HepG2 (cell line): Measurements from ENCODE around the gene CAMK1G. TPM values are rescaled to one million over a fixed set of nuclear protein-coding genes. Genes with fewer than 3 reads are reported as not detected.

Experiments used
- ASH2L ChIP-seq: fragments of 300-600, 200-600 bp; sonication (generic); IDR thresholded peaks from 2 replicates; pipeline ENCODE4 v1.7.0; 2017; ENCODE audit warnings: low read depth, mild to moderate bottlenecking, moderate library complexity, mixed read lengths, low read length; ENCODE audit not compliant: insufficient read length
- ATF3 ChIP-seq: sonication (generic); formaldehyde crosslinking; IDR thresholded peaks from 2 replicates; pipeline ENCODE4 v1.4.0; 2020; ENCODE audit warnings: missing genetic modification reagents
- FOSL2 ChIP-seq: sonication (generic); formaldehyde crosslinking; IDR thresholded peaks from 2 replicates; pipeline ENCODE4 v1.4.0; 2020; ENCODE audit warnings: missing genetic modification reagents
- FOXK1 ChIP-seq: sonication (generic); formaldehyde crosslinking; IDR thresholded peaks from 2 replicates; pipeline ENCODE4 v1.4.0; 2020; ENCODE audit warnings: low read depth, missing genetic modification reagents, borderline replicate concordance
- GZF1 ChIP-seq: sonication (generic); formaldehyde crosslinking; IDR thresholded peaks from 2 replicates; pipeline ENCODE4 v1.5.1; 2020; ENCODE audit warnings: mild to moderate bottlenecking, missing genetic modification reagents
- HOXA5 ChIP-seq: sonication (generic); formaldehyde crosslinking; IDR thresholded peaks from 2 replicates; pipeline ENCODE4 v1.4.0; 2020; ENCODE audit warnings: missing genetic modification reagents
- JUN ChIP-seq: sonication (generic); formaldehyde crosslinking; IDR thresholded peaks from 2 replicates; pipeline ENCODE4 v1.4.0; 2020; ENCODE audit warnings: mild to moderate bottlenecking, missing genetic modification reagents
- KDM2A ChIP-seq: sonication (generic); formaldehyde crosslinking; IDR thresholded peaks from 2 replicates; pipeline ENCODE4 v1.4.0; 2020; ENCODE audit warnings: low read depth, missing genetic modification reagents, borderline replicate concordance
- LBX2 ChIP-seq: sonication (generic); formaldehyde crosslinking; IDR thresholded peaks from 2 replicates; pipeline ENCODE4 v1.5.0; 2020; ENCODE audit warnings: missing genetic modification reagents, mild to moderate bottlenecking, borderline replicate concordance
- MAFK ChIP-seq, 2 experiments: IDR thresholded peaks in 1 of 2; conservative IDR thresholded peaks in 1 of 2; 2 replicates each; pipeline ENCODE4 v1.6.1; 2011; ENCODE audit warnings: improper control_type of control experiment in 2 of 2, low read length in 2 of 2
- RAD51 ChIP-seq: fragments of 450-650 bp; IDR thresholded peaks from 2 replicates; pipeline ENCODE4 v1.6.1; 2016; ENCODE audit warnings: borderline replicate concordance
- SNAPC4 ChIP-seq: sonication (generic); formaldehyde crosslinking; IDR thresholded peaks from 2 replicates; pipeline ENCODE4 v1.4.0; 2020; ENCODE audit warnings: mild to moderate bottlenecking, missing genetic modification reagents
- THYN1 ChIP-seq: sonication (generic); formaldehyde crosslinking; IDR thresholded peaks from 2 replicates; pipeline ENCODE4 v1.8.1; 2023; ENCODE audit warnings: low read depth, mild to moderate bottlenecking, moderate library complexity, missing genetic modification reagents, borderline replicate concordance
- TRIM22 ChIP-seq: fragments of 450-650 bp; IDR thresholded peaks from 2 replicates; pipeline ENCODE4 v1.6.1; 2017
- ZNF557 ChIP-seq: sonication (generic); formaldehyde crosslinking; IDR thresholded peaks from 2 replicates; pipeline ENCODE4 v1.4.0; 2020; ENCODE audit warnings: missing genetic modification reagents
- ZNF691 ChIP-seq: sonication (generic); formaldehyde crosslinking; IDR thresholded peaks from 2 replicates; pipeline ENCODE4 v1.4.0; 2020; ENCODE audit warnings: missing genetic modification reagents, low read depth, mild to moderate bottlenecking, borderline replicate concordance
- ZNF710 ChIP-seq: sonication (generic); formaldehyde crosslinking; IDR thresholded peaks from 2 replicates; pipeline ENCODE4 v1.5.0; 2020; ENCODE audit warnings: mild to moderate bottlenecking, missing genetic modification reagents, borderline replicate concordance
- ZNF775 ChIP-seq: sonication (generic); formaldehyde crosslinking; IDR thresholded peaks from 2 replicates; pipeline ENCODE4 v1.4.0; 2020; ENCODE audit warnings: missing genetic modification reagents, mild to moderate bottlenecking, moderate library complexity, borderline replicate concordance
- polyA plus RNA-seq, 8 experiments: library from polyadenylated mRNA; depleted of rRNA in 3 of 8; stranded (reverse) in 7 of 8; unstranded in 1 of 8; fragments of >200 nt; fragmentation: Illumina TruSeq in 4 of 8; extraction: Trizol in 4 of 8; gene quantifications; 2 replicates each; pipeline versions ENCODE4 v1.2.1 to v1.2.3, GENCODE V29; 2011 to 2016; ENCODE audit warnings: low read depth in 4 of 8, missing spikeins in 1 of 8, mixed read lengths in 1 of 8; ENCODE audit not compliant: insufficient read depth in 1 of 8
- total RNA-seq, 5 experiments: library from RNA; depleted of rRNA; stranded (reverse); fragments of >200 nt; fragmentation: Illumina TruSeq; extraction: Trizol; gene quantifications; 2 replicates each; pipeline ENCODE4 v1.2.3, GENCODE V29; 2016; ENCODE audit warnings: low read depth in 1 of 5

CAMK1G gene
- total and polyA plus RNA-seq, 2 of the 13 experiments (the other 11 are each of a cell fraction or from before 2014, with no cell fraction given), result not detected

- TF ChIP-seq ASH2L, result no peak
- TF ChIP-seq SNAPC4 (CRISPR knock-in tag), result no peak
- TF ChIP-seq ZNF691 (CRISPR knock-in tag), result no peak
- TF ChIP-seq TRIM22, result no peak
- no peak for TF ChIP-seq ZNF775 (CRISPR knock-in tag)
- no peak for TF ChIP-seq MAFK (conservative IDR thresholded peaks at IDR 0.05 in 1 of 2, IDR thresholded peaks at IDR 0.05 in 1 of 2; ENCODE audit: low read length in 2 of 2)
- TF ChIP-seq GZF1 (CRISPR knock-in tag), result no peak
- TF ChIP-seq HOXA5 (CRISPR knock-in tag), result no peak
- no peak for TF ChIP-seq ZNF710 (CRISPR knock-in tag)
- 0 out of 2 replicates have a peak, but pooled peaks have one; percentile 30 for TF ChIP-seq ZNF557 (CRISPR knock-in tag)
- peak; percentile 24; the same call in 1 of the 2 replicates for TF ChIP-seq KDM2A (CRISPR knock-in tag)
- TF ChIP-seq LBX2 (CRISPR knock-in tag), result no peak
- TF ChIP-seq FOXK1, result no peak
- no peak for TF ChIP-seq THYN1 (CRISPR knock-in tag)
- TF ChIP-seq RAD51, result no peak
- no peak for TF ChIP-seq JUN (CRISPR knock-in tag)
- TF ChIP-seq FOSL2 (CRISPR knock-in tag), result peak; percentile 78
- TF ChIP-seq ATF3, result no peak
Observed at GRCh38 chr1:209652873-209653401, 69.4 kb downstream of the CAMK1G start (continued).
